Lower leg skin (tissue), 4 donors: ENCODE results near the gene ZNF595. TPM values are rescaled to one million over a fixed set of nuclear protein-coding genes. Genes with fewer than 3 reads are reported as not detected.
"Not testable (repeated sequence)": the region's sequence is repeated elsewhere in the genome, so short reads cannot be mapped to it uniquely, and the experiment has no call there.

ENCODE experiments used
- DNase-seq, 2 donors: peaks; one replicate each; pipeline ENCODE4 v3.0.0-alpha.2; 2019; ENCODE audit warnings: low spot score in 2 of 2
- H3K4me3 ChIP-seq: fragments of 200-600 bp; sonication (generic); 2 replicates; pipeline ENCODE4 v1.5.1; 2017; ENCODE audit warnings: mild to moderate bottlenecking, low read depth; ENCODE audit not compliant: poor library complexity, severe bottlenecking
- whole genome bisulfite sequencing, 2 donors: methylation state at CpG; one replicate each; pipeline ENCODE4 v1.1.5; 2018; 5-methylcytosine and 5-hydroxymethylcytosine counted together
- intact Hi-C: fragments of 100-400 bp; cut with DNase I; formaldehyde crosslinking; loops from one replicate; pipeline ENCODE4 v1.15.0; 2023; ENCODE audit warnings: low total_unique reads
- total RNA-seq, 4 donors: library from RNA; depleted of rRNA; stranded (reverse); fragments of >200 nt; gene quantifications; one replicate each; pipeline ENCODE4 v1.1.0, GENCODE V29; 2016

ZNF595 gene
- 10 to 100 TPM; 17.1 to 29.2 (median 22.7) TPM for total RNA-seq

- intact Hi-C loops, H3K4me3 ChIP-seq: not testable (repeated sequence)
- DNase-seq = peak; percentile 38 to 92
- 38 to 45% methylated on average over 21 to 25 of the region's 29 CpGs for WGBS, 2 donors
Measured at GRCh38 chr4:52804-53479, at the start of gene ZNF595. Gene ZNF595 (plus strand): TSS chr4:53321. CDS start chr4:53489, 168 bp downstream.

- H3K4me3 ChIP-seq, intact Hi-C loops: not testable (repeated sequence)
- peak in 1 of 2 donors; percentile 69 for DNase-seq
- 77 to 82% methylated on average over 64 to 71 of the region's 90 CpGs for WGBS, 2 donors
Measured at GRCh38 chr4:9937-10870, 42.9 kb upstream of the ZNF595 start.

DNA sequence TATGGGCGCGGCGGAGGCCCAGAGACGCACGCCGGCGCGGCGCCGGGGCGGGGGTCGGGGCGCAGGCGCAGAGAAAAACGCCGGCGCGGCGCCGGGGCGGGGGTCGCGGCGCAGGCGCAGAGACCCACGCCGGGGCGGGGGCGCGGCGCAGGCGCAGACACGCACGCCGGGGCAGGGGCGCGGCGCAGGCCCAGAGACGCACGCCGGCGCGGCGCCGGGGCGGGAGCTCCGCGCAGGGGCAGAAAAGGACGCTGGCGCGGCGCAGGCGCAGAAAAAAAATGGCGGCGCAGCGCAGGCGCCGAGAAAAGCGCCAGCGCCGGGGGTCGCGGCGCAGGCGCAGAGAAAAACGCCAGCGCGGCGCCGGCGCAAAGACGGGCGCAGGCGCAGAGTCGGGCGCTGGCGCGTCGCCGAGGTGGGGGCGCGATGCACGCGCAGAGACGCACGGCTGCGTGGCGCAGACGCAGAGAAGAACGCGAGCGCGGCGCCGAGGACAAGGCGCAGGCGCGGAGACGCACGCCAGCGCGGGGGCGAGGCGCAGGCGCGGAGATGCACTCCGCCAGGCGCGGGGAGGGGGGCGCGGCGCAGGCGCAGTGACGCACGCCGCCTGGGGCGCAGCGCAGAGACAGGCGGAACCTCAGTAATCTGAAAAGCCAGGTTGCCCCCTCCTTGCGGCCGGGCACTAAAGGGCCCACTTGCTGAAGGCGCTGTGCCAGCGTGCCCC, 41.9 kb upstream of the ZNF595 start:
- H3K4me3 ChIP-seq, DNase-seq, intact Hi-C loops: not testable (repeated sequence)
- WGBS, 2 donors = 79 to 80% methylated on average over 56 to 64 of the region's 123 CpGs

DNA sequence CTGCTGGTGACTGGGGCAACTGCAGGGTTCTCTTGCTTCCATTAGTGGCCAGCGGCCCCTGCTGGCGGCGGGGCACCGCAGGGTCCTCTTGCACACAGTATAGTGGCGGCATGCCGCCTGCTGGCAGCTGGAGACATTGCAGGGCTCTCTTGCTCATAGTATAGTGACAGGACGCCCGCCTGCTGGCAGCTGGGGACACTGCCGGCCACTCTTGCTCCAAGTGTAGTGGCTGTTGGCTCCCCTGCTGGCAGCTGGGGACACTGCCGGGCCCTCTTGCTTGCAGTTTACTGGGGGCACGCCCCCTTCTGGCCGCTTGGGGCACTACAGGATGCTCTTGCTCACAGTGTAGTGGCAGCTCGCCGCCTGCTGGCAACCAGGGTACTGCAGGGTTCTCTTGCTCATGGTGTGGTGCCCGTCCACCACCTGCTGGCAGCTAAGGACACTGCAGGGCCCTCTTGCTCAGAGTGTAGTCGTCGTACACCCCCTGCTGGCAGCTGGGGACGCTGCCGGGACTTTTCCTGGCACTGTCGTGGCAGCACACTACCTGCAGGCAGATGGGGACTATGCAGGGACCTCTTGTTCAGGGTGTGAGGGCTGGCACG, 41.2 kb upstream of the ZNF595 start:
- 63 to 85% methylated on average over 2 to 4 of the region's 21 CpGs for WGBS, 2 donors
- H3K4me3 ChIP-seq, intact Hi-C loops: not testable (repeated sequence)
- DNase-seq = peak in 1 of 2 donors; percentile 70

- H3K4me3 ChIP-seq, intact Hi-C loops: not testable (repeated sequence)
- 50% methylated on average over 3 of the region's 3 CpGs for WGBS, 2 donors
- DNase-seq = peak in 1 of 2 donors; percentile 84
Measured at GRCh38 chr4:18128-18527, 35.0 kb upstream of the ZNF595 start.

GRCh38 chr4:18589-18988, 34.5 kb upstream of the ZNF595 start:
- H3K4me3 ChIP-seq, DNase-seq, intact Hi-C loops: not testable (repeated sequence)
- WGBS, 2 donors = 37 to 63% methylated on average over 1 of the region's 1 CpG

GRCh38 chr4:22882-23281, 30.2 kb upstream of the ZNF595 start:
- WGBS, 2 donors = 35 to 38% methylated on average over 2 of the region's 2 CpGs

DNA sequence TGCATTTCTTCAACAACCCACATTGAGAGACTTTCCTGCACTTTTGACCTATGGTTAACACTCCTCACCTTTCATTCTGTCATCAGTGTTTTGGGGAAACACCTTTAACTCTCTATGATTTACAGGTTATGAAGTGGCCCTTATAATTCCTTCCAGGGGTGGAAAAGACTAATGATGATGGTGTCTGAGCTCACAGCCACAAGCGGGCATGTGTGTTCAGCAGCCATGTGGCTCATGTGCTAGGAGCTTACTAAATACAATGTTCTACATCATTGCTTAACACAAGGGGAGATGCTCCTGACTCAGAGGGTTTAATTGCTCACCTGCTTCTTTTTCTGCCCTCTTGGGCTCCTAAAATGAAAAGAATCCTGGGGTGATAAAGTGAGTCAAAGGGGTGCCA, 28.8 kb upstream of the ZNF595 start:
- WGBS, 2 donors = no CpG with 5 or more reads among the region's 1 CpG
- intact Hi-C loops, DNase-seq, H3K4me3 ChIP-seq: not testable (repeated sequence)

More at GRCh38 chr4:22882-23281, 30.2 kb upstream of the ZNF595 start:
- DNase-seq = peak in 1 of 2 donors; percentile 63
- intact Hi-C loops, H3K4me3 ChIP-seq: not testable (repeated sequence)

- intact Hi-C loops, H3K4me3 ChIP-seq: not testable (repeated sequence)
- 61 to 83% methylated on average over 3 of the region's 3 CpGs for WGBS, 2 donors
- peak in 1 of 2 donors; percentile 83 for DNase-seq
Measured at GRCh38 chr4:27501-27900, 25.6 kb upstream of the ZNF595 start.

DNA sequence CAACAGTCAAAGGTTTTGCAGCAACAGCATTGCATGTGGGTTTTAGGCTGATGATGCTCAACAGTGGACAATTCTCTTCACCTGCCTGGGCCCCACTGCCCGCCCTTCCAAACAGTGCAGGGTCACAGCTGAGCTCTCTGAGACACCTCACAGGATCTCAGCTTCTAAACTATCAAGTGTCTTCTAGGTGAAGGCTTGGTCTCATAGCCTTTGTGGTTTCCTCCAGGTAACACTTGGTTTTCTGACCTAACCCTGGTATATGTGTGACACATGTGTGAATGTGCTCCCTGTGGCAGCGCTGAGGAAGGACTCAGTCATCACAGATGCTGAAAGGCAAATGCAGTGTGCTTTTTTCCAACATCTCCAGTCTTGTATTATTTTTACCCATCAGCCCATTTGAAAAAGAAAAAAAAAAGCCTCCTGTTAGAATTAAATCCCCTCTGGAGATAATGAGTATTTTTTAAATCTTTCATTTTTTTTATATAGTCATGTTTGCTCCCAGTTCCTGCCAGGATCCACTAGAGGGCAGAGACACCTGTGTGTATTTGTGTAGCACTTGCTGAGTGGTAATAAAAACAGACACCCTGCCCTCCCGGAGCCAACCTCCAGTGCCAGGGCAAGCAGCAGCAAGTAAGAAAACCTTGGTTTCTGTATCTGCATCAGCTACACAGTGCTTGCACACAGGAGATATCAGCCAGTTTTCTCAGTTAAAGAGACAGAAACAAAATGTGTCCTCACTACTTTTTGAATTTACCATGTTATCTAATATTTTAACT, 24.2 kb upstream of the ZNF595 start:
- intact Hi-C loops, H3K4me3 ChIP-seq: not testable (repeated sequence)
- WGBS, 2 donors = 32 to 44% methylated on average over 1 of the region's 3 CpGs
- DNase-seq = peak in 1 of 2 donors; percentile 85

DNA sequence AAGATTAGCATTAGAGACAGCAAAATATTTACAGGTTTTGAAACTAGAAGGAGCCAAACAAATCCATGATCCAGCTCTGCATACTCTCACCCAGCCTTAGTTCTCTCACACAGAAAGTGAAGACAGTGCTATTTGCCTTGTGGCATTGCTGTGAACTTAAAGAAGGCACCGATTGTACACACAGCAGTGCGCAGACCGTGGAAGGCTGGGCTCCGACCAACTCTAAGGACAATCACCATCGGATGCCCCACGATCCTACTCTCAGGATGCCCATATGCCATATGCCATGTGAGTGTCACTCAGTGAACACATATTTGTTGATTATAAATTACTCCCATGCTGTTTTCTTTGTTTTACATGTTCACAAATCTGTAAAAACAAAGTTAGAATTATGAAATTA, 19.8 kb upstream of the ZNF595 start:
- WGBS, 2 donors = no CpG with 5 or more reads among the region's 6 CpGs

GRCh38 chr4:36559-37415, 16.3 kb upstream of the ZNF595 start:
- intact Hi-C loops, H3K4me3 ChIP-seq, DNase-seq: not testable (repeated sequence)
- 61 to 69% methylated on average over 4 to 6 of the region's 6 CpGs for WGBS, 2 donors

More for the DNA sequence above, 19.8 kb upstream of the ZNF595 start:
- H3K4me3 ChIP-seq, intact Hi-C loops, DNase-seq: not testable (repeated sequence)

- DNase-seq, H3K4me3 ChIP-seq, intact Hi-C loops: not testable (repeated sequence)
Measured at GRCh38 chr4:38202-38601, 14.9 kb upstream of the ZNF595 start.
